T-helper 2 cell treated with Interferon-gamma antibody and Interleukin-4, amounts not matched to agents 5 μg/mL and 100 μg/mL, for 36 hours (primary cell): ENCODE measurements around the gene NPHS1.
"Not testable (repeated sequence)": the region's sequence is repeated elsewhere in the genome, so short reads cannot be mapped to it uniquely, and the experiment has no call there.

Experiments used
- DNase-seq: peaks from one replicate; pipeline ENCODE4 v3.0.0; 2021; ENCODE audit warnings: low spot score
- H3K27ac Mint-ChIP-seq: one replicate; pipeline ENCODE4 v1.8.0; 2021; ENCODE audit warnings: mild to moderate bottlenecking, mixed read lengths
- H3K27me3 Mint-ChIP-seq: one replicate; pipeline ENCODE4 v1.8.0; 2021; ENCODE audit warnings: low read depth, mixed read lengths
- H3K36me3 Mint-ChIP-seq: one replicate; pipeline ENCODE4 v1.8.0; 2021; ENCODE audit warnings: low read depth, mixed read lengths
- H3K4me1 Mint-ChIP-seq: one replicate; pipeline ENCODE4 v1.8.0; 2021; ENCODE audit warnings: low read depth, mixed read lengths
- H3K4me3 Mint-ChIP-seq: one replicate; pipeline ENCODE4 v1.8.0; 2022; ENCODE audit warnings: mild to moderate bottlenecking, moderate library complexity, mixed read lengths
- H3K9me3 Mint-ChIP-seq: one replicate; pipeline ENCODE4 v1.8.0; 2021; ENCODE audit warnings: mixed read lengths

Gene NPHS1, protein sequence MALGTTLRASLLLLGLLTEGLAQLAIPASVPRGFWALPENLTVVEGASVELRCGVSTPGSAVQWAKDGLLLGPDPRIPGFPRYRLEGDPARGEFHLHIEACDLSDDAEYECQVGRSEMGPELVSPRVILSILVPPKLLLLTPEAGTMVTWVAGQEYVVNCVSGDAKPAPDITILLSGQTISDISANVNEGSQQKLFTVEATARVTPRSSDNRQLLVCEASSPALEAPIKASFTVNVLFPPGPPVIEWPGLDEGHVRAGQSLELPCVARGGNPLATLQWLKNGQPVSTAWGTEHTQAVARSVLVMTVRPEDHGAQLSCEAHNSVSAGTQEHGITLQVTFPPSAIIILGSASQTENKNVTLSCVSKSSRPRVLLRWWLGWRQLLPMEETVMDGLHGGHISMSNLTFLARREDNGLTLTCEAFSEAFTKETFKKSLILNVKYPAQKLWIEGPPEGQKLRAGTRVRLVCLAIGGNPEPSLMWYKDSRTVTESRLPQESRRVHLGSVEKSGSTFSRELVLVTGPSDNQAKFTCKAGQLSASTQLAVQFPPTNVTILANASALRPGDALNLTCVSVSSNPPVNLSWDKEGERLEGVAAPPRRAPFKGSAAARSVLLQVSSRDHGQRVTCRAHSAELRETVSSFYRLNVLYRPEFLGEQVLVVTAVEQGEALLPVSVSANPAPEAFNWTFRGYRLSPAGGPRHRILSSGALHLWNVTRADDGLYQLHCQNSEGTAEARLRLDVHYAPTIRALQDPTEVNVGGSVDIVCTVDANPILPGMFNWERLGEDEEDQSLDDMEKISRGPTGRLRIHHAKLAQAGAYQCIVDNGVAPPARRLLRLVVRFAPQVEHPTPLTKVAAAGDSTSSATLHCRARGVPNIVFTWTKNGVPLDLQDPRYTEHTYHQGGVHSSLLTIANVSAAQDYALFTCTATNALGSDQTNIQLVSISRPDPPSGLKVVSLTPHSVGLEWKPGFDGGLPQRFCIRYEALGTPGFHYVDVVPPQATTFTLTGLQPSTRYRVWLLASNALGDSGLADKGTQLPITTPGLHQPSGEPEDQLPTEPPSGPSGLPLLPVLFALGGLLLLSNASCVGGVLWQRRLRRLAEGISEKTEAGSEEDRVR (N-terminal part only)

DNA sequence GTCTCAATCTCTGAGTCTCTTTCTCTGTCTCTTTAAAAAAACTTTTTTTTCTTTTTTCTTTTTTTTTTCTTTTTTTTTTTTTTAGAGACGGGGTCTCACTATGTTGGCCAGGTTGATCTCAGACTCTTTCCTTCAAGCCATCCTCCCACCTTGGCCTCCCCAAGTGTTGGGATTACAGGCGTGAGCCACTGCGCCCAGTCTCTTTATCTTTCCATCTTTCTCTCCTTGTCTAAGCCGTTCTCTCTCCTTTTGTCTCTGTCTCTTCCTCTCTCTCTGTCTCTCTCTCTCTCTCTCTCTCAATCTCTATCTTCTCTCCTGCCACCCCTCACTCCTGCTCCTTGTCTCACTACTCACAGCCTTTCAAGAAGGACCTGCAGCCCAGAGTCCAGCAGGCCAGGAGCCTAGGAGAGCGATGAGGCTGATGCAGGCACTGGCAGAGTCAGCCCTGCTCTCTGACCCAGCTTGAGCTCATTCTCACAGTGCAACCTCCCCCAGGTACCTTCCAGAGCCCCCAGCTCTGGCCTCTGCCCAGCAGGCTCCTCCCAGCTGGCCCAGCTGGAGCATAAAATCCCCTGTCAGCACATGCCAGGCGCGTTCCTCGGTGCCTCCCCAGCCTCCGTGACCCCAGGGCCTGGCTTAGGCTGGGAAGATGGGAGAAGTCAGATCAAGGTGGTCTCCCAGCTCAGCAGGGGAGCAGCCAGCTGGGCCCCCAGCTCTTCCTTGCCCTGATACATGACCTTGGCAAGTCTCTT is at the start of gene NPHS1:
NPHS1 (minus strand) TSS at position 476 of the 752 bp plus-strand sequence. CDS start 667 bp downstream, outside the sequence.
- Mint-ChIP-seq H3K9me3 (no peaks in the 10 kb centered on the region), H3K27ac (no peak within 1 kb of the TSS), H3K27me3 (peaks cover 46% of the 10 kb centered on the region), H3K4me1 (peaks cover 3% of the 10 kb centered on the region), H3K4me3 (no peak within 1 kb of the TSS), H3K36me3 (no peaks in the 10 kb centered on the region)
- no peak for DNase-seq

DNA sequence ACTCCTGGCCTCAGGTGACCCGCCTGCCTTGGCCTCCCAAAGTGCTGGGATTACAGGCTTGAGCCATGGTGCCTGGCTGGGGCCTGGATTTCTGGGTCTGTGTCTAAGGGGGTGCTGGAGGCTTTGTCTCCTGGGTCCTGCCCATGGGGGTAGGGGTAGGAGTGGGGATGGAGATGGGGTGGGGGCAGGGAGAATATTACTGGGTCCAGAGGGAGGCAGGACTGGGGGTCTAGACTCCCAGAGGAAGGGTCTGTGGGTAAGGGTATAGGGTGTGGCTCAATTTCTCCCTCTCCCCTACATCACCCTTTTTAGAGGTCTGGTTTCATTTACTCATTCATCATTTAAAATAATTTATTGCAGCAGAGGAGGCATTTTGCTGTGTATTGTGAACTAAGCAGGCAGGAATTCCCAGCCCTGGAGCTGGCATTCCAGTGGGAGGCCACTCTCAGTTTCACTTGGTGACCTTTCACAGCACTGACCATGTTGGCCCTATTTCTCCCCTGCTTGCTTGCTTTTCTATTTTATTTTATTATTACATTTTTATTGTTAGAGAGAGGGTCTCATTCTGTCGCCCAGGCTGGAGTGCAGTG is 48.8 kb upstream of the NPHS1 start:
- peaks cover 28% of the 10 kb centered on the region for H3K36me3 Mint-ChIP-seq
- H3K4me3 Mint-ChIP-seq = peak overlapping the region; percentile 89
- peak overlapping the region; percentile 96 for H3K27ac Mint-ChIP-seq
- no peaks in the 10 kb centered on the region for H3K9me3 Mint-ChIP-seq
- H3K4me1 Mint-ChIP-seq = peaks cover 40% of the 10 kb centered on the region
- H3K27me3 Mint-ChIP-seq = no peaks in the 10 kb centered on the region
- DNase-seq = no peak

DNA sequence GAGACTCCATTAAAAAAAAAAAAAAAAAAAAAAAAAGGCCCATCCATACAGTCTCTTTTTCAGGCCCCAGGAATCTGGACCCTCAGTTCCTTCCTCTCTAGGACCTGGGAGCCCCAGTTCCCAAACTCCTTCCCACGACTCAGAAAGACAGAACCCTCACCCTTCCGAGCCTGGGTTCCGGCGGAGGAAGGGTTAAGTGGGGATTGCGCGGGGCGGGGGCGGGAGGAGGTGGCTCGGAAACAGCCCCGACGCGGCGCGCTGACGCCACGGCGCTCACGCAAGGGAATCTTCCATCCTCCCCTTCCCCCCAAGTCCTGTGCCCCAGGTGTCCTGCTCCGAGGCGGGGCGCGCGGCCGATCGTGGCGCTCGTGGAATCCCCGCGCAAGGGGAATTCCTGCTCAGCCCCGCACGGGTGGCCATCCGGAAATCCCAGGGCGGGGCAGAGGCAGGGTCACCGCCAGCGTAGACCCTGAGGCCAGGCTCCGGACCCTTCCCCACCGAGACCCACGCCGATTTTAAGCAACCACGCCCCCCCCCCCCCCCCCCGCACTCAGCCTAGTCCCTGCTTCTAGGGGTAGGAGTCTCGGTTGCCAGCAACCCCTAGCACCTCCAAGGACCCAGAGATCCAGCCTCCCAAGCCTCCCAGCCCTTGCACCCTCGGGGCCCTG is 47.4 kb upstream of the NPHS1 start:
- Mint-ChIP-seq H3K27ac (peak overlapping the region; percentile 99), H3K36me3 (peaks cover 37% of the 10 kb centered on the region), H3K27me3 (no peaks in the 10 kb centered on the region), H3K9me3 (no peaks in the 10 kb centered on the region), H3K4me3 (peak overlapping the region; percentile 89), H3K4me1 (peaks cover 34% of the 10 kb centered on the region)
- DNase-seq = peak; percentile 86

DNA sequence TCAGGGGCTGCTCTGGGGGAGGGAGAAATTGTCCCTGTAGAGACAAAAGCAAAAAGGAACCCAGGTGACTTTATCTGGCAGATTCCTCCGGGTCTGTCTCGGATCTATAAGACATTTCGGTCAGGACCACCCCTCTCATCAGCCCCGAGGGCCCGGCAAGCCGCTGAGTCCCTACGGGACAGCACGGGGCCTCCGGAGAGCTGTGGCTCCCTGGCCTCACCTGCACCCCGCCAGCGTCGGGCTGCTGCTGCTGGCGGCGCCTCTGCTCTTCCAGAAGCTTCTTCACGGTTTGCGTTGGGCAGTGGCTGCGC is 46.1 kb upstream of the NPHS1 start:
- Mint-ChIP-seq H3K27me3 (no peaks in the 10 kb centered on the region), H3K36me3 (peaks cover 35% of the 10 kb centered on the region), H3K4me3 (peak overlapping the region; percentile 89), H3K4me1 (peaks cover 24% of the 10 kb centered on the region), H3K27ac (peak overlapping the region; percentile 99), H3K9me3 (no peaks in the 10 kb centered on the region)
- DNase-seq = no peak

DNA sequence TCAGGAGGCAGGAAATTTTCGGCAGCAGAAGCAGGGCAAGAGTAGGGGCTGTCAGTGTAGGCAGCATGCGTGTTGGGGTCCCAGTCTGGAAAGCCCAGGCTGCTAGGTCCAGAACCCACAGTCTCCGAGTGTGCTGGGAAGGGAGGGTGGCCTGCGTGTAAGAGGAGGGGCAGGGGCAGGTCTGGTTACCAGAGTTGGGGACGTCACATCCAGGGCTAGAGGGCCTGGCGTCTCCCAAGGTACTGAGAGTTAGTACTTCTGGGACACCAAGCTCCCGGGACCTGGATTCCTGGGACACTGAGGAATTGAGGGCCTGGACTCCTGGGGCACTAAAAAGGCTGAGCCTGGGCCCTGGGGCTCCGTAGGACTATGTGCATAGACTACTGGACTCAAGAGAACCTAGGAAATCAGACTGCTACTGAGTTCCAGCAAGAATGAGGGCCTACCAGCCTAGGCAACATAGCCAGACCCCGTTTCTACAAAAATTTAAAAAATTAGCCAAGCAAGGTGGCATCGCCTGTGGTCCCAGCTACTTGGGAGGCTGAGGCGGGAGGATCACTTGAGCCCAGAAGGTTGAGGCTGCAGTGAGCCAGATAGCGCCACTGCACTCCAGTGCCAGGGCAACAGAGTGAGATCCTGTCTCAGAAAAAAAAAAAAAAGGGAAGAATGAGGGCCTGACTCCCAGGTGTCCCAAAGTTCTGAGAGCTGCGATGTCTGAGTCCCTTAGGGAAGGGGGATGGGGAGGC is 45.6 kb upstream of the NPHS1 start:
- H3K36me3 Mint-ChIP-seq = peaks cover 36% of the 10 kb centered on the region
- peak overlapping the region; percentile 89 for H3K4me3 Mint-ChIP-seq
- H3K4me1 Mint-ChIP-seq = peaks cover 18% of the 10 kb centered on the region
- H3K9me3 Mint-ChIP-seq = no peaks in the 10 kb centered on the region
- H3K27ac Mint-ChIP-seq = peak overlapping the region; percentile 74
- no peaks in the 10 kb centered on the region for H3K27me3 Mint-ChIP-seq
- no peak for DNase-seq

DNA sequence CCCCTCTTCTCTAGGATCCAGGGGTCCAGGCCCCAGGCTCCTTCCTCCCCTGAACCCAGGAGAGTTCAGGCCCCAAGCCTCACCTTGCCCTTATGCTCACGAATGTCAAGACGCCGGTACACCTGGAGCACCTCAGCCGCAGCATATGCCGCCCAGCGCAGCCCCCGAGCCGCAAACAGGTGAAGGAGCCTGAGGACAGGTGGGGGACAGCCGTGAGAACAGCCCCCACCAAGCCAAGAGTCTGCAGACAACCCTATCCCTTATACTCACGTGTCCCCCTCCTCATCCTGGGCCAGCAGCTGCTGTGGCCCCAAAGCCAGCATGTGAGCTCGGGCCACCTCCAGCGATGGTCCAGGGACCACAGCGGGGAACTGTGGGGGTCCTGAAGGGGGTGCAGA is 44.3 kb upstream of the NPHS1 start:
- Mint-ChIP-seq H3K27ac (no peak overlapping the region), H3K4me1 (peaks cover 10% of the 10 kb centered on the region), H3K4me3 (no peak overlapping the region), H3K9me3 (no peaks in the 10 kb centered on the region), H3K36me3 (peaks cover 41% of the 10 kb centered on the region), H3K27me3 (no peaks in the 10 kb centered on the region)
- no peak for DNase-seq

DNA sequence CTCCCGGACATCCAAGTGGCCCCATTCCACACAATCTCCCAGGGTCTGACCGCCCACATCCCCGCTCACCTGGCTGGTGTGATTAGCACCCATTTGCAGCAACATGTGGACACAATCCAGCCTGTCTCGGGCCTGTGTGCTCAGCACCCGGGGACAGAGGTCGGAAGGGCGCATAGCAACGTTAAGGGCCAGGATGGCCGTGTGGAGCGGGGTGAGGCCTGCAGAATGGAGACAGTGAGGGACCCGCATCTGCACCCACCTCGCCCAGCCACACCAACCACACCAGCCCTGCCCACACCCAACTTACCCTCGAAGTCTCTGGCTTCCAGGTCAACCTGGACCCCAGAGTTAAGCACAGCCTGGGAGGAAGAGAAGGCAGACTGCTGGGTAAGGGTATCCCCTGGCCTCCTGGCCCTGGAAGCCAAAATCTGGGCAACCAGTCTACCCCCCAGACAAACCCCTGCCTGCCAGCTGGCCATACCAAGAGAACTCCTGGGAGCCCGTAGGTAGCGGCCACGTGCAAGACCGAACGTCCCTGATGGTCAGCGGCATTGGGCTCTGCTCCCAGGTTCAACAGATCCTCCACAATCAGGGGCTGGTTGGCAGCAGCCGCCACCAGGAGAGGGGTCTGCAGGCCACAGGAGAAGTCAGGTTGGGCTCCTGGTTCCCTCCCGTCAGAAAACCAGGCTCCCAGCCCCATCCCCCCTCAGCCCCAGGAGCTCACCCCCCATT is 43.8 kb upstream of the NPHS1 start:
- Mint-ChIP-seq H3K36me3 (peaks cover 45% of the 10 kb centered on the region), H3K27ac (peak overlapping the region; percentile 3), H3K27me3 (no peaks in the 10 kb centered on the region)

DNA sequence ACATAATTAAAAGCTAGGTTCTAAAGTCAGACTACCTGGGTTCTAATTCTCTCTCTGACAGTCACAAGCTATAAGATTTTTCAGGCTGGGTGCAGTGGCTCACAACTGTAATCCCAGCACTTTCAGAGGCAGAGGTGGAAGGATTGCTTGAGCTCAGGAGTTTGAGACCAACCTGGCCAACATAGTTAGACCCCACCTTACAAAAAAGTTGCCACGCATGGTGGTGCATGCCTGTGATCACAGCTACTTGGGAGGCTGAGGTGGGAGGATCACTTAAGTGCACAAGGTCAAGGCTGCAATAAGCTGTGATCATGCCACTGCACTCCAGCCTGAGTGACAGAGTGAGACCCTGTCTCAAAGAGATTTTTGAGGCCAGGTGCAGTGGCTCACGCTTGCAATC is 42.0 kb upstream of the NPHS1 start:
- peaks cover 9% of the 10 kb centered on the region for H3K4me1 Mint-ChIP-seq
- peaks cover 58% of the 10 kb centered on the region for H3K36me3 Mint-ChIP-seq
- H3K9me3 Mint-ChIP-seq = no peaks in the 10 kb centered on the region
- no peak overlapping the region for H3K27ac Mint-ChIP-seq
- no peak overlapping the region for H3K4me3 Mint-ChIP-seq
- DNase-seq = no peak
- H3K27me3 Mint-ChIP-seq = no peaks in the 10 kb centered on the region

More for the DNA sequence above, 43.8 kb upstream of the NPHS1 start:
- Mint-ChIP-seq H3K9me3 (no peaks in the 10 kb centered on the region), H3K4me3 (peak overlapping the region; percentile 2), H3K4me1 (peaks cover 9% of the 10 kb centered on the region)
- no peak for DNase-seq

DNA sequence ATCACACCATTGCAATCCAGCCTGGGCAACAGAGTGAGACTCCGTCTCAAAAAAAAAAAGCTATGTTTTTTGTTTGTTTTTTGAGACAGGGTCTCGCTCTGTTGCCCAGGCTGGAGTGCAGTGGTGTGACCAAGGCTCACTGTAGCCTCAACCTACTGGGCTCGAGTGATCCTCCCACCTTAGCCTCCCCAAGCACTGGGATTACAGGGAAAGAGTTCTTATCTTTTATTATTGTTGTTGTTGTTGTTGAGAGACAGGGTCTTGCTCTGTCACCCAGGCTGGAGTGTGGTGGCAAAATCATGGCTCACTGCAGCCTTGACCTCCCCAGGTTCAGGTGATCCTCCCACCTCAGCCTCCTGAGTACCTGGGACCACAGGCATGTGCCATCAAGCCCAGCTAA is 39.5 kb upstream of the NPHS1 start:
- not testable (repeated sequence) for H3K9me3 Mint-ChIP-seq, DNase-seq, H3K4me3 Mint-ChIP-seq, H3K4me1 Mint-ChIP-seq, H3K27me3 Mint-ChIP-seq, H3K27ac Mint-ChIP-seq
- peaks cover 59% of the 10 kb centered on the region for H3K36me3 Mint-ChIP-seq

DNA sequence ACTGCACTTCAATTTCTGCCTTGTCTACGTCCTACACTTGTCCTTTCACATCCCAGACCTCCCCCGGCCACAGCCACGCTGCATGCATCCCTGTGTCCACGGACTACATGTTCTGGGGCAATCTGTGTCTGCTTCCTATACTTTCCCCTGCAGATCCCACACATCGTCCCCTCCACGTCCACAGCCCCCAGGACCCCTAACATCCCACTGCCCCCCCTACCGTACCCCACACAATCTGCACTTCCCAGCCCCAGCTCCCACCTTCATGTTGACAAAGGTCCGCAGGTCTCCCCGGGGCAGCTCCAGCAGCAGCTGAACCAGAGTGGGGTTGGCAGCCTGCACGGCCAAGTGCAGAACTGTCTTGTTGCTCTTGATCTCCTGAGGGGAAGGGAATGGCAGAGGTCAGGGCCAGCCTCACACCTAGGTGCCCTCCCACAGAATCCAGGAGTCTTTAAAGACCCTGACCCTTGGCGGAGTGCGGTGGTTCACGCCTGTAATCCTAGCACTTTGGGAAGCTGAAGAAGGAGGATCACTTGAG is 37.9 kb upstream of the NPHS1 start:
- DNase-seq = no peak
- H3K27ac Mint-ChIP-seq = no peak overlapping the region
- H3K9me3 Mint-ChIP-seq = no peaks in the 10 kb centered on the region
- no peaks in the 10 kb centered on the region for H3K27me3 Mint-ChIP-seq
- H3K4me1 Mint-ChIP-seq = no peaks in the 10 kb centered on the region
- peaks cover 59% of the 10 kb centered on the region for H3K36me3 Mint-ChIP-seq
- no peak overlapping the region for H3K4me3 Mint-ChIP-seq

DNA sequence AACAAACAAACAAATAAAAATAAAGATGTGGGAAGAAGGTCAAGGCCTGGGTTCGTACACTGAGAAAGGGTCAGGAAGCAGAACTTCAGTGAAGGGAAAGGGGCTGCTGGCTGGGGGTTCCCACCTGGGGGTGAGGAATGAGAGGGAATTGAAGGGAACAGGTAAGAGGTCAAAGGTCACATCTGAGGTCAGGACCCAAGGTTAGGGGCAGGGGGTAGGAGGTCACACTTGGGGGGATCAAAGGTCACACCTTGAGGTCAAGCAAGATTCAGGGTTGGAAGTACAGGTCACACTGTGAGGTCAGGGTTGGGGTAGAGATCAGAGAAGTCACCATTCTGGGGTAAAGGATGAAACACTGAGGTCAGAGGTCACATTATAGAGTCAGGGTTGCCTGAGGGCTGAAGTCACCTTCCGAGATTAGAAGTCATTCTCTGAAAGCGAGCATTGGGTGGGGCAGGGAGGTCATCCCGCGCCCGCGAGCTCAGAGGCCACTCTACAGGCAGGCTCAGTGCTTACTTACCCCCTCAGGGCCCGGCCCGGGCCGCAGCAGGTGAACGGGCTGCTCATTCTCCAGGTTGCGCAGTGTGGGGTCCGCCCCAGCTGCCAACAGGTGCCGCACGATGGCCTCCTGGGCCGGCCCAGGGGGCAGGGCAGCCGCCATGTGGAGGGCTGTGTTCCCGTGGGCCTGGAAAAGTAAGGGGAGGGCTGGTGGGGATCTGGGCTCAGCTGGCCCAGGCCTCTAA is 37.2 kb upstream of the NPHS1 start:
- no peak for DNase-seq
- Mint-ChIP-seq H3K4me3 (no peak overlapping the region), H3K36me3 (peaks cover 57% of the 10 kb centered on the region)

More for the DNA sequence above, 37.2 kb upstream of the NPHS1 start:
- H3K27ac Mint-ChIP-seq = peak overlapping the region; percentile 8
- H3K27me3 Mint-ChIP-seq = no peaks in the 10 kb centered on the region
- H3K4me1 Mint-ChIP-seq = no peaks in the 10 kb centered on the region
- no peaks in the 10 kb centered on the region for H3K9me3 Mint-ChIP-seq
